Measurements from ENCODE around the gene UCP3.

UCP3 gene

DNA sequence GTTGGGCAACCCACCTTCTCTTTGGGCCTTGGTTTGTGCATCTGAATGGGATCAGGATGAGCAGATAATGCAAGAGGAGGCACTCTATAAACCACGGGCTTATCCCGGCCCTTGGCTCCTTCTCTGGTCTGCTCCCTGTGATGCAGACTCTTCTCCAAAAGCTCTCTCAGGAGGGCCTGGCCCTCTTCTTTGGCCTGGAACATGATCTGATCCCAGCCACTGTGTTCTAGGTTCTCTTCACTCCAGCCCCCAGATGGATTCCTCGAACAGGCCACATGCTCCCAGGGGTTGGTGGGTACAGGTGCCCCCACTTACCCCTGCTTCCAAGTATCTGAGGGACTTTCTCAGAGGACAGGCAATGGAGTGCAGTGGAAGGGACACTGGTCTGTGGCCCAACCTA, 8.7 kb upstream of the UCP3 start:
- DNase-seq = no peak

DNA sequence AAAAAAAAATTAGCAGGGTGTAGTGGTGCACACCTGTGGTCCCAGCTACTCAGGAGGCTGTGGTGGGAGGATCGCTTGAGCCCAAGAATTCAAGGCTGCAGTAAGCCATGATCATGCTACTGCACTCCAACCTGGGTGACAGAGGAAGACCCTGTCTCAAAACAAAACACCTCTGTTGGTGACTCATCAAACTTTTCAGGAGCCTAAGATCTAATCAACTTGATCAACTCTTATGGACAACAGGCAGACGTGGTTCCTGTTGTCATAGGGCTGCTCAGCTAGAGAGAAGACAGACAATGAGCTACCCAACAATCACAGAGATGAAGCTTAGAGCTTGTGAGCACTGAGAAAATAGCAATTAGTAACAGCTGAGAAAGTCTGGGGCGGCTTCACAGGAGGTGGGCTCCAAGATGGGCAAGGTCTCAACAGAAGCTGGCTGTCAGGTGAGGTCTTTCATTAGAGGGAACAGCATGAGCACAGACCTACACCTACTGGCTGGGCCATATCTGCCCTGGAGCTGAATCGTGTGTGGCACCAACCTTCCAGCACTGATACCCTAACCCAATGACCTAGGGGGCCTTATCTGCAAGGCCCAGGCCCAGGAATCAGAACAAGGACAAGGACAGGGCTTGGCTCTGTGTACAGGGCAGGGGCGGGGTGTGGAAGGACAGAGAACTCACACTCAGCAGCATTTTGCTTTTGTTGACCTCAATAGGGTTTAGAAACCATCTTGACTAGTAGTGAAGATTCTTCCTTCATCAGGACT, 7.2 kb upstream of the UCP3 start:
- no peak for DNase-seq

DNA sequence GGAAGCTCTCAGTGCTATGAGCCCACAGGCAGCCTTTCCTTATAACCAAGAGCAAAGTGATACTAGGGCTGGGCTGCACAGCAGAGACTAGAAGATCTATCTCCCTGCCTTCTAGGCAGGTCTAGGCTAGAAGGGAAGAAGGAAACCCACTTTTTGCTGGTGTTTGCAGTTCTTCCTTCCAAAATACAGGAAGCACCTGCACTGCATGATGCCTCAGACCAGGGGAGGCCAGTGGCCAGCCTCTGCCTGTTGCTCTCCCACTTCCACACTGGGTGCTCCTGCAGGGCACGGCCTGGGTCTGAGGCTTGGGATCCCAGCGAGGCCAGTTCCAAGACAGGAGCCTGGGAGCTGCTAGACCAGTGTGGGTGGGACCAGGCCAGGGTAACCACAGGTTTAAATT, 6.0 kb upstream of the UCP3 start:
- DNase-seq = no peak

DNA sequence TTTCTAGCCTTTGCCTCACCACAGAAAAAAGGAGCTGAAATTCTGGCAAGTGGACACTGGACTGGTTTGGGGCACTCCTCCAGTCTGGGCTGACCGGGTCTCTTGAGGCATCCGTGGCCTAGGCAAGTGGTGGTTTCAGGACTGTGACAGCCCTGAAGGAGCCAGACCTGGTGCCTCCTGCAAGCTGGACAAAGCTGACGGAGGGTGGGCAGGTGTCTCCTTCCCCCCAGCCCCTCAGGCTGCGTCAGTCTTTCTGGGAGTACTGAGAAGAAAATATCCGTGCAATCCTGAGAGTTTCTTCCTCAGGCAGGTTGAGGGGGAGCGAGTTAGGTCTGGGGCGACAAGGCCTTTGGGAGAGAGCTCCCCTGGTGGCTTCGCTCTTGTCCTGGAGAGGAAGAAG, 4.3 kb upstream of the UCP3 start:
- no peak for DNase-seq

DNA sequence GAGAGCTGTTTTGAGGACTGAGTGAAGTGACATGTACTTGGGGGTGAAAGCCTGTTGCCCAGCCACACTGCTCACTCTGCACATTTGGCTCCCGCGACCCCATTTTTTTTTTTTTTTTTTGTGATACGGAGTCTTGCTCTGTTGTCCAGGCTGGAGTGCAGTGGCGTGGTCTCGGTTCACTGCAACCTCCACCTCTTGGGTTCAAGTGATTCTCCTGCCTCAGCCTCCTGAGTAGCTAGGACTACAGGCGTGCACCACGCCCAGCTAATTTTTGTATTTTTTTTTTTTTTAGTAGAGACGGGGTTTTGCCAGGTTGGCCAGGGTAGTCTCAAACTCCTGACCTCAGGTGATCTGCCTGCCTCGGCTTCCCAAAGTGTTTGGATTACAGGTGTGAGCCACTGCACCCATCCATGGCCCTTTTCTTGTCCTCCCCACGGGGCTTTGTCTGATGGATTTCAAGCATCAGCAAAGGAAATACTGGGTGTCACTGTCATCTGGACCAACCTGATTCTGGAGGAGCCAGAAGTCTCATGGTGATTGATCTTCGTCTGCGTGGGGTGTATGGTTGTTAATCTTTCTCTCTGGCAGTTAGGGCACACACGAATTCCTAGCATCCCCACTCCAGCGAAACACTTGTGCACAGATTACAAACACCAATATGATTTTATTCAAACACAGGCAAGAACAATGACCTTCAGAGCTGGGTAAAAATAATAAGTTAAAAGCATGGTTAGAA, 3.4 kb upstream of the UCP3 start:
- DNase-seq = no peak

DNA sequence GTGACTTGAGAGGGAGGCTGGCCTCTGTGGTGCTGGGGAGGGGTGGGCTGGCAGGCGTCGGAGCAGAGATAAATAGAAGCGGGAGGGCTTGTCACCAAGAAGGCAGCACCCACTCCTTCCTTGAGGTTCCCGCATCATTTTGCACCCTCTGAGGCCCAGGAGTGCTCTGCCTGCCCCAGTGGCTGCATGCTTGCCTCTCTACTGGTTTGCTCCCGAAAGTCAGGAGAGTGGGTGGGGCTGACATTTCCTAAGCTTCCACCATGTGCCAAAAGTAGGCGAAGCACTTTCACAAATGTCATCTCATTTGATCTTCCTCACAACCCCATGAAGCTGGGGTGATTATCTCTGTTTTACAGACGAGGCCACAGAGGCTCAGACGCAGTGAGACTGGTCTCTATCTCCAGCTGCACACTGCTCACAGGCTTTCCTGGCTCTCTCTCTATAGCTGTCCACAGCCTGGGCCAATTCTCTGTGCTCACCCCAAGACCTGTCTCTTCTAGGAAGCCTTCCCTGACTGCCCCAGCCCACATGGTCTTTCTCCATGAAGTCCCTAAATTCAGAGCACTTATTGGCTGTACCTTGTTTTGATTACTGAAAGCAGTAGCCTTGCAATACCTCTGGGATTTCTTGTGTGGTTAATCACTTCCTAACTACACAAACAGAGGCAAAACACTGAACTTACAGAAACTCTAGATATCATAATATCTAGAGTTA, 2.6 kb upstream of the UCP3 start:
- DNase-seq = no peak

DNA sequence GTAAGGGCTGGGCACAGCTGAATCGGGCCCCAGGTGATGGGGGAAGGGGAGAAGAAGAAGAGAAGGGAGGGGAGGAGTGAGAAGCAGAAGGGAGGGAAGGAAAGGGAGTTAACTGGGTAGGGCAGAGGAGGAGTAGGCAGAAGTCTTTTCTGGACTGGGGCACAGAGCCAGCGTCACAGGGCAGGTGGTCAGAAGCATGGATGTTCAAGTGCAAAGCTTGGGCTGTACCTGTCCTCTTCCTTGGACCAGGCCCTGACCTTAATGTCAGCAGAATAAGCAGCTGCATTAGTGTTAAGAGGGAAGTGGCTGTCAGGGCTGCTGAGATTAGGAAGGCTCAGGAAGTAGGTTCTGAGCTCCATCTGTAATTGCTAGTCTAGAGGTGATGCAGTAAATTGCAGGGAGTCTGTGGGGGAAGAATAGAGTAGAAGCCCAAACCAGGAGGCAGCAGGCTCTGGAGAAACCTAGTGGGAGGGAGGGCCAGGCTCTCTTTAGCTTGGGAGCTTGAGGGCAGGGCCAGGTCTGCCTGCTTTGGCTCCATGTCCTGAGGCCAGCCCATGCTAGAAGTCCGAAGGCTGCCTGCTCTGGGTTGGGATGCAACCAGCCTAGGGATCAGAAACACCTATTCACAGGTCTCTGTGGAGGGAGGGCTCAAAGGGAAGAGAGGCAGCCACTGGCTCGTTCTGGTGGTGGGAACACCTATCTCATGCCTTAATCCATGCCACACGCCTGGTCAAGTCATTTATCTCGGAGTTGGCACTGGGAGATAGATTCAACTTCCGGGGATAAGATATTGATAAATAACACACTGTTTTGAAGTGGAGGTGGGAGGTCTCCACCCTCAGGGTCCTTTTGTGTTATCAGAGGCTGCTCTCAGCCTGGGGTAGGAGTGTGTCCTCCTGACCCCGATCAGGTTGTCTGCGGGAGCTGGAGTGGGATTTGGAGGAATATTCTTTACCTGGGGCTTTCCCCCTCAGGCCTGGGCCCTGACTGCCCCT, 1.7 kb upstream of the UCP3 start:
- DNase-seq = no peak

DNA sequence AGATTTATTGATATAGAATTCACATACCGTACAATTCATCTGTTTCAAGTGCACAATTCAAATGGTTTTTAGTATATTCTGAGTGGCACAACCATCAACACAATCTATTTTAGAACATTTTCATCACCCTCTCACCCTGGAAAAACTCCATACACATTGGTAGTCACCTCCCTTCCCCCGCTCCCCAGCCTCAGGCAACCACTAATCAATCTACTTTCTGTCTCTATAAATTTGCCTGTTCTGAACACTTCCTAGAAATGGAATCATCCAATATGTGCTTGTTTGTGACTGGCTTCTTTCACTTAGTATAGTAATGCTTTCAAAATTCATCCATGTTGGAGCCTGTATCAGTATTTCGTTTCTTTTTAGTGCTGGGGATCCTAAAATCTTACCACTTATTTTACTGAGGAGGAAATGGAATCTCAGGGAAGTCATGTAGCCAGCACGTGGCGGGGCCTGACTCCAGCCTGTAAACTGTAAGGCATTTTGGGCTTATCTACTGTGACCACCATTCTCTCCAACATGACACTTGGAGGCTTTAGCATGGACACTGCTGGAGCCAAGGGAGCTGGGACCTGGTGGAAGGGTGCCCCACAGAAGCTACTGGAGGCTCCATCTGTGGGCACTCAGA, 905 bp upstream of the UCP3 start:
- DNase-seq = no peak

DNA sequence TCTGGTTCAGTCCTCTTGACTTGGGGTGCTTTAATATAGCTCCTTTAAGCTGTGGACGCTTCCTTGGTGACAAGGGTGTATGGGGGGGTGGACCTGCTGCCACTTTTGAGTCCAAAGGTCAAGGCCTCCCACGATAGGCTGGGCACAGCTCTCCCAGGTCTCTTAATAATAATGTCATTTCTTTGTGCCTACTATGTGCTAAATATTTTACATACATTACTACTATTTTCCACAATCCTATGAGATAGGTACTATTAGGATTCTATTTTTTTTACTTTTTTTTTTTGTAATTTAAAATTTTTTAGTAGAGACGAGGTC, 304 bp upstream of the UCP3 start:
- no peak for DNase-seq

DNA sequence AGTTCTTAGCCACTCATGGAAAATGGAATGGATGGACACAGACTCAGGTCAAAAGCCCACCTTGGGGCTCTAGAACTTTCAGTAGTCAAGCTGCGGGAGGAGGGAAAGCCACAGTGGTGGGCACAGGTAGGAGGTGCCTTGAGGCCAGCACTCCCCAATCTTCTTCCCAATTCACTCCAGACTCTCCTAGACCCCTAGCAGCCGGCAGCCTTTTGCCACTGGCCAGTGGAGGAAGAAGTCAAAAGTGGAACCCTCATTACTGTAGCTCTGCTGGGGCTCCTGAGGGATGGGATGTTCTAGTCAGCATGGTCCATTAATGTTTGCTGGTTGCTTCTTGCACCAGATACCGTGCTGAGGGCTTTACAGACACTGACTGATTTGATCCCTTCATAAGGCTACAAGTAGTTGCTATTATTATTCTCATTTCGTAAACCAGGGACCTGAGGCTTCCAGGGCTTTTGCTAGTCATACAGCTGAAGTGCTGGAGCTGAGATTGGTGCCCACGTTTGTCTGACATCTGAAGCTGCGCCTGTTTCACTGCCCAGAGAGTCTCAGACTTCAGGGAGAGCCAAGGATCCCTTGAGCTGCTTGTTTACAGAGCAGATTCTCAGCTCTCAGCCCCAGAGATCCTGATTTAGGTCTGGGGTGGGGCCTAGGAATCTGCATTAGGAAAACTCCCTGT, 1.1 kb downstream of the UCP3 start:
- DNase-seq = no peak

DNA sequence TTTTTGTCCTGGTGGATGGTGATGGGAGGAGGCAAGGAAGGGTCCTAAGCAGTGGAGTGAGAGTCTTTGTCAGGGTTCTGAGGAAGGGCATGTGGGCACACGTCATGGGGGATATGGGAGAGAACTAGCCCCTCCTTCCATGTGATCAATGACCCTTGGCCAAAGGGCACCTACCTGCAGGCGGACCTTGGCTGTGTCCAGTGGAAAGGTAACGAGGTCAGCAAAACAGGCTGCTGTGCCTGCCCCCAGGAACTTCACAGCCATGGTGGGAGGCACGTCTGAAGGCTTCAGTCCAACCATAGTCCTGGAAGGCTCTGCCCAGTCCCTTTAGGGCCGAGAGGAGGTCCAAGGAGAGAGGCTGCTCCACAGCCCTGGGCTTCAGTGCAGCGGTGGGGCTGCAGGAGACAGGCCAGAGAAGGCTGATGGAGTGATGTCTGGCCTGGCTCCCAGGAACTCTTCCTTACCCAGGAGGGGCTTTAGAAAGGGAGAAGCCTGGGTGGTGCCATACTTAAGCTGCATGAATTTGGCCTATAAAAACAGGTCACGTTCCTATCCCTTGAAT, 2.1 kb downstream of the UCP3 start:
- no peak for DNase-seq

DNA sequence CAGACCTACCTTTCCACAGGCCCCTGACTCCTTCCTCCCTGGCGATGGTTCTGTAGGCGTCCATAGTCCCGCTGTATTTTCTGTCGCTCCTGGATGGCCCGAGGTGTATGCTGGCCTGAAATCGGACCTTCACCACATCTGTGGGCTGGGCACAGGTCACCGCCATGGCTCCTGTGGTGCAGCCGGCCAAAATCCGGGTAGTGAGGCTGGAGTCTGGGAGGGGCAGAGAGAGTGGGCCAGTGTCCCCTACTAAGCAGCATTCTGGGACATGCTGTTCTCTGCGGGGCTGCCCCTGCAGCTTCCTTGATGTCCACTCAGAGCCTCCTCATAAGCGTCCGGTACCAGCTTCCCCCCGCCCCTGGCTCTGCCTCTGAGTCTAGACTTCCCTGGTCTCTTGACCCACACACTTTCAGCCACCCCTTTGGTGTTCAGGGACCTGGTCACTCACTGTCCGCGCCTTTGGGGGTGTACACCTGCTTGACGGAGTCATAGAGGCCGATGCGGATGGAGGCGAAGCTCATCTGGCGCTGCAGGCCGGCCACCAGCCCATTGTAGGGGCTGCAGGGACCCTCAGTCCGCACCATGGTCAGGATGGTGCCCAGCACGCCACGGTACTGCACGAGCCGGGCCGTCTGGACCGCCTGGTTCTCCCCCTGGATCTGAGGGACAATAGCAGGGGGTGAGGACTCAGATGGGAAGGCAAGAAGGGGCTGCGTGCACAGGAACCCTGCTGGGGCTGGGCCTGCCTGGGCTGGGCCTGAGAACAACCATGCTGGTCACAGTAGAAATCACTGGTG, 3.0 kb downstream of the UCP3 start:
- DNase-seq = no peak

DNA sequence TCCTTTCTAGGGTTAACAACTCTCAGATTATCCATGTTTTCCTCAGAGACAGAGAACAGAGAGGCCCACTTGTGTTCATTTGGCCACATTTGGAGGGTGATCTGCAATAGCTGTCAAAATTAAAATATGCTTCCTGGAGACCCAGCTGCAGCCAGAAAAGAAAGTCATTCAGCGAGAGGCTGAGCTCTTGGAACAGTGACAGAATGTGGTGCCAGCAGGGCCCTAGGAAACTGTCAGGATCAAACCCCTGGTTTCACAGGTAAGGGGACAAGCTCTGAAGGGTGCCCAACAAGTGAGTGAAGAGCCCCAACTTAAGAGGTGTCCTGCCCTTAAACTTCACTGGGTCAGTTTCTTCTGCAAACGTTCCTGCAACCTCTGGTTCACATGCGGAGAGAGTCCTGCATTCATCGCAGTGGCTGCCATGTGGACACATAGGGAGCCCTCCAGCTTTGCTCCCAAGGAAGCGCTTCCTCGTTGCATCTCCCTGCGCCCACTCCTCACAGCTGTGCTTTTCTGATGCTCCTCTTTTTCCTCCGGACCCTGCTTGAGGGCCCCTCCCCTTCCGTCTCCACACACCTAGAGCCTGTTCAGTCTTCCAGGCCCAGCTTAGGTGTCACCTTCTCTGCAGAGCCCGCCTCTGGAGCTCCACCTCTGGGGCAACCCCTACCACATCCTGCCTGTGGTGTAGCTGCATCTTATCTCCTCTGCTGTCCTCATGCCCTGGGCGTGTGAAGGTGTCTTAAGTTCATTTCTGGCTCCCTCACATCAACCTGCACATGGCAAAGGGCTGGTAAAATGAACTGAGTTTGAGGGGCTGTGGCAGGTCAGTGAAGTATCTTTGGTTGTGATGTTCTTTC, 3.9 kb downstream of the UCP3 start:
- no peak for DNase-seq

DNA sequence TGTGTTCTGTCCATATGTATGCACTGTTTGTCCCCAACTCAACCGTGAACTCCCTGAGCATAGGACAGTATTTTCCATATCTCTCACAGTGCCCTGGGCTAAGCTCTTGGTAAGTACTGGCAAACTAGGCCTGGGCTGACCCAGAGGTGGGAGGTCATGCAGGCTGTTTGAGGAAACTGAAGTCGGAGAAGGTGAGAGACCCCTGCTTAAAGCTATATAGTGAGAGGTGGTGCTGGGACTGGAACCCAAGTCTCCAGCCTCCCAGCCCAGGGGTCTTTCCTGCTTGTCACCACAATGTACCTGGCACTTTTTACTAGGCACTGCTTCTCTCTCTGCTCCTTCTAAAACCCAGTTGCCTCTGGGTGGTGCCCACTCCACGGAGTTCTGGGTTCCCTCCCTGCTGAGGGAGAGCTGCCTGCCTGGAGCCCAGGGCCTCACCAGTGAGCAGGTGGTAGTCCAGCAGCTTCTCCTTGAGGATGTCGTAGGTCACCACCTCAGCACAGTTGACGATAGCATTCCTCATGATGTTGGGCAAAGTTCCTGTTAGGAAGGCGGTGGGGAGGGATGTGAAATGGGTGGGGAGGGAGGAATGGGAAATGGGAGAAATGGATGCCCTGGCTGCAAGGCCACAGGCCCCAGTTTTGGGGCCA, 4.7 kb downstream of the UCP3 start:
- no peak for DNase-seq

DNA sequence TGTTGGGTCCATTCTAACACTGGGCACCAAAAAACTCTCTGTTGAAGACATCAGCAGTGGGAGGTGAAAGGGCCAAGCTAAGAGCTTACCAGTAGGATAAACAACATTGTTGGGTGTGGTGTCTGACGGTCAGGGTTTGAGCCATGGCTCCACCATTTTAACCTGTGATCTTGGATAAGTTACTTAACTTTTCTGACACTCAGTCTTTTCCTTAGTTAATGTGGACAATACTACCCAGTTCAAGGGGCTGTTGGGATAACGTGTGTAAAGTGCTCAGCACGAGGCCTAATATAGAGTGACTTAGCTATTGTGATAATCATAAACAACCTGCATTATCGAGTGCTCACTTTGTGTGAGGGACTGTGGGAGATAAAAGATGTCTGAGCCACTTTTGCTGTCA, 6.1 kb downstream of the UCP3 start:
- no peak for DNase-seq

DNA sequence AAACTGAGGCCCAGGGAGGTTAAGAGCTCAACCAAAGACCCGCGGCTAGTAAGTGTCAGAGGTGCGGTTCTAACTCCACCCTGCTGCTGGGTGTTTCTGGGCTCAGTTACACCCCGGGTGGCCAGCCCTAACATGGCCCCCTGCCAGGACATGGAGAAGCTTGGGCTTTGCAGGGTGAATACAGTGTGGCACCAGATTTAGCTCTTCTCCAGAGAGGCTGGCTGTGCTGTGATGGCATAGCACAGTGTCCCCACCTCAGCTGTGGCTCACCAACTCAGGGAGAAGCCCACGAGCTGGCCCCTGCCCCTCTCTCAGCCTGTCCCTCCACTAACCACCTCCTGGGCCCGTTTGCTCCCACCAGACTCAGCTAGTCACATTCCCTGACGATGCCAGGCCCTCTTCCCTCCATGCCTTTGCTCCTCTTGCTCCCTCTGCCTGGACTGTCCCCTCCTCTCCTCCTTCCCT, 7.0 kb downstream of the UCP3 start:
- DNase-seq = no peak

DNA sequence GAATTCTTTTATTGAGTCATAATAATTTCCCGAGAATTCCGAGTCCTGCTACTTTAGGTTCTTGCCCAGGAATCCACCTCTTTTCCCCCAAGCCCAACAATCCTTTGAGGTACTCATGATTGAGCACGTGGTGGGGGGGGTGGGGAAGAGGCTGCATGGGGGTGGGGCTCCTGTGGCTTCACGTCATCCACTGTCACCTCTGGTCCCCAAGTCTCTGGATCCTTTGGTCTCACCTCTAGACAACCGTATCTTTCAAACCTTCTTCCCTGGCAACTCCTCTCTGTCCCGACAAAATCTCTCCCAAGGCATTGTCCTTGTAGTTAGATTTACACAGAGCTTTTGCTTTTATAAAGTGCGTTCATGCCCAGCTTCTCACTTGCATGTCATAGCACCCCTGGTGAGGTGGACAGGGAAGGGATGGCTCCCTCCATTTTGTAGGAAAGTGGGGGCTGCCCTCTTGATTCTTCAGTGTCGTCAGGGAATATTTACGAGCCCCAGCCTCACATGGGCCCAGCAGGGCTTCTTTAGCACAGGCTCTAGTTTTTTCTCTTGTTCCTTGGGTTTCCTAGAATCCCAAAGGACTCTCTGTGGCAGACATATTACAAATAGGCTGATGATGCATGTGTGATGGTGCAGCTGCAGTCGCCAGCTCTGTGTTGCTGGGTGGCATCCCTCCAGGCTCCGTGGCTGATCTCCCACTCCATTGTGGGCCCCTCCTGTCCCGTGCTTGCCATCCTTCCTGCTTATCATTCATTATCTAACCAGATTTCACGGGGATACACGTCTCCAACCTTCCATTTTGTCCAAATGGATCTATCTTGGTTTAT, 8.4 kb downstream of the UCP3 start:
- DNase-seq = no peak
